Activated naive CD8-positive, alpha-beta T cell treated with anti-CD3 and anti-CD28 coated beads, Interleukin-2, amount 10 ng/mL, durations not matched to agents 7 days and 5 days (primary cell): ENCODE results near the gene TYW5. TPM values are rescaled to one million over a fixed set of nuclear protein-coding genes. Genes with fewer than 3 reads are reported as not detected.

ENCODE experiments used
- ATAC-seq: fragments of 150-1000 bp; cut with Tn5 transposase; one replicate; pipeline ENCODE4 v1.10.0; 2021; ENCODE audit warnings: low read depth, moderate library complexity
- POLR2A ChIA-PET: fragments of 350-600 bp; sonication (Branson Sonifier 250); formaldehyde crosslinking; loops from one replicate; lab custom pipeline; 2021; ENCODE audit warnings: antibody characterized with exemption; lab: Charles Lee
- DNase-seq: peaks from one replicate; pipeline ENCODE4 v3.0.0; 2021
- H3K27ac Mint-ChIP-seq: one replicate; pipeline ENCODE4 v1.8.0; 2022; ENCODE audit warnings: mild to moderate bottlenecking, mixed read lengths
- H3K27me3 Mint-ChIP-seq: one replicate; pipeline ENCODE4 v1.8.0; 2022; ENCODE audit warnings: mild to moderate bottlenecking, moderate library complexity, mixed read lengths
- H3K36me3 Mint-ChIP-seq: one replicate; pipeline ENCODE4 v1.8.0; 2021; ENCODE audit warnings: mild to moderate bottlenecking, mixed read lengths
- H3K4me1 Mint-ChIP-seq: one replicate; pipeline ENCODE4 v1.8.0; 2021; ENCODE audit warnings: mixed read lengths
- H3K4me3 Mint-ChIP-seq: one replicate; pipeline ENCODE4 v1.8.0; 2022; ENCODE audit warnings: mild to moderate bottlenecking, moderate library complexity, mixed read lengths
- H3K9me3 Mint-ChIP-seq: one replicate; pipeline ENCODE4 v1.8.0; 2021; ENCODE audit warnings: mixed read lengths
- total RNA-seq, 2 experiments: library from RNA; stranded (reverse); gene quantifications; one replicate each; pipeline ENCODE4 v1.2.3, GENCODE V29; 2021

The TYW5 gene, protein sequence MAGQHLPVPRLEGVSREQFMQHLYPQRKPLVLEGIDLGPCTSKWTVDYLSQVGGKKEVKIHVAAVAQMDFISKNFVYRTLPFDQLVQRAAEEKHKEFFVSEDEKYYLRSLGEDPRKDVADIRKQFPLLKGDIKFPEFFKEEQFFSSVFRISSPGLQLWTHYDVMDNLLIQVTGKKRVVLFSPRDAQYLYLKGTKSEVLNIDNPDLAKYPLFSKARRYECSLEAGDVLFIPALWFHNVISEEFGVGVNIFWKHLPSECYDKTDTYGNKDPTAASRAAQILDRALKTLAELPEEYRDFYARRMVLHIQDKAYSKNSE
- 10 to 100 TPM in 1 of 2 experiments, 1 to 10 TPM in 1; 9.3 to 10.0 TPM for total RNA-seq

DNA sequence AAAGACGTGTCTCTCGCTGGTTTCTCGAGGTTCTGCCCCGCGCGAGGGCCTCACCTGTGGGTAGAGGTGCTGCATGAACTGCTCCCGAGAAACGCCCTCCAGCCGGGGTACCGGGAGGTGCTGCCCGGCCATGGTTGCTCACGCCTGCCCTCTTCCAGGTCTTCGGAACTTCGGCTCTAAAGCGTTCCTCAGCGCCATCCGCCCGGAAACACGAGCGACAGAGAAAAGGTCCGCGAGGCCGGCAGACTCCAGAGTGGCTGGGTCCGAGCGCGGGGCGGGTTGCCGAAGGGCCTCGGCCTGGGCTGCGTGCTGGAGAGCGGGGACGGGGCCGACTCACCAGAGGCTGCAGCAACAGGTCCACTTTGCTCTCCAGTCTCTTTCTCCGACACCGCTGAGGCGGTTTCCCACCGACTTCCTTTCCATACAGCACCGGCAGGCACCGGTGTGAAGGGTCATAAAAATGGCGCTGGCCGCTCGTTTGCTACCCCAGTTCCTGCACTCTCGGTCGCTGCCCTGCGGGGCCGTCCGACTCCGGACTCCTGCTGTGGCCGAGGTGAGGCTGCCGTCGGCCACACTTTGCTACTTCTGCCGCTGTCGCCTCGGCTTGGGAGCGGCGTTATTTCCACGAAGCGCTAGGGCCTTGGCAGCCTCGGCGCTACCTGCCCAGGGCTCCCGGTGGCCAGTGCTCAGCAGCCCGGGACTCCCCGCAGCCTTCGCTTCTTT, at the start of gene TYW5, which contains the start of gene MAIP1:
Gene TYW5 (minus strand): TSS at position 153 of the 723 bp plus-strand sequence. CDS start 21 bp downstream, at position 132.
Gene MAIP1 (plus strand): TSS at position 244 of the 723 bp plus-strand sequence. CDS start 217 bp downstream, at position 461.
- ATAC-seq (peak; percentile 84), DNase-seq (peak; percentile 83)
- POLR2A ChIA-PET: interaction anchor here (0.7 to 1.0 kb wide), 2 partner anchors 8 to 43 kb away, joined by 3 read pairs; no protein-coding TSS in a partner anchor
- Mint-ChIP-seq H3K27me3 (no peaks in the 10 kb centered on the region), H3K27ac (peak within 1 kb of the TSS; percentile 86), H3K36me3 (peaks cover 4% of the 10 kb centered on the region), H3K9me3 (no peaks in the 10 kb centered on the region), H3K4me1 (peaks cover 40% of the 10 kb centered on the region), H3K4me3 (peak within 1 kb of the TSS; percentile 92)

DNA sequence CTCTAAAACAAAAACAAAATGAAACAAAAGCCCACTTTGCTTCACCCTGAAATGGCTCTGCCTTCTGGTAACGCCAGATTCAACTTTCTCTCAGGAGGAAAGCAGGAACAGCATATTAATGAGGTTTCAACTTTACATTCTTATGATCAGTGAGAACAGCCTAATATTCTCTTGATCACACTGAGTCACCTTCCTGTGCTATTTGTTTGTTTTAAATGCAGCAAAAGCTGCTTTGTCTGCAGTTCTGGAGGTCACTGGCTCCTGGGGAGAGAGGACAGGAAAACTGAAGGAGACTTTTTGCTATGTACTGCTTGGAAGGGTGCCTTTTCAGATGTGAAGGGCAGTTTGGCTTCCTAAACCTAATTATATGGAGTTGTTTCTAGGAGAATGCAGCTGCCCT, 48.2 kb upstream of the TYW5 start:
- ATAC-seq: no peak
- Mint-ChIP-seq H3K36me3 (no peaks in the 10 kb centered on the region), H3K4me3 (no peak overlapping the region), H3K27ac (no peak overlapping the region), H3K27me3 (peaks cover 21% of the 10 kb centered on the region), H3K9me3 (peaks cover 2% of the 10 kb centered on the region), H3K4me1 (no peaks in the 10 kb centered on the region)
- no peak for DNase-seq
- POLR2A ChIA-PET: no interaction called here

DNA sequence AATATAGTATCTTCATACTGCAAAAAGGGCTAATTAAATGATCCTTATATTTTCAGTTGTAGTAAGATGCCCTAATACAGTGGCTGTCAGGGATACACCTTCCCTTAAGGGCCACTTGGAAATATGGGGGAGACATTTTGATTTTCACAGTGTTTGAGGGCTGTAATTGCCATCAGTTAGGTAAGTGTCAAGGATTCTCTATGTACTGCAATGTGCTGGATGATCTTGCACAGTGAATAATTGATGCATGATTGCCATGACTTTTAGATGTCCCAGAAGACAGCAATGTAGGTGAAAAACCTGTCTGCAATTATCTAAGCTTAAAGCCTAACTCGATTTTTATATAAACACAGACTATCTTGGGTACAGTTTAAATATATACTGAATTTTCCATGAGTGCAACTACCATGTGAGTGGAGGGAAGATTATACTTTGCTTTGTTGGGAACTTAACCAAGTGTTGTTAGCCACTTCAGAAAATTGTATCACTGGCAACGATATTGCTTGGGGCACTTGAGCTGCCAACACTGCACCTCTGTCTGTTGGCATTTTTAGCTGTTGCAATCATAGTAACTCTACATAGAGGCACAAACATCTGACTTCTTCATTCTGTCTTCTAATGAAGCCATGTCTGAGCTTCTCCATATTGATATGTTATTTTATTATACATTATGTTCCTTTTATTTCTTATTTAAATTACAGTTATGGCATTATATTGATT, 45.3 kb upstream of the TYW5 start:
- no peak overlapping the region for H3K27ac Mint-ChIP-seq
- POLR2A ChIA-PET: no interaction called here
- no peaks in the 10 kb centered on the region for H3K36me3 Mint-ChIP-seq
- no peak for DNase-seq
- peaks cover 12% of the 10 kb centered on the region for H3K27me3 Mint-ChIP-seq
- H3K4me3 Mint-ChIP-seq: no peak overlapping the region
- H3K4me1 Mint-ChIP-seq: no peaks in the 10 kb centered on the region
- H3K9me3 Mint-ChIP-seq: peaks cover 2% of the 10 kb centered on the region
- ATAC-seq: no peak

DNA sequence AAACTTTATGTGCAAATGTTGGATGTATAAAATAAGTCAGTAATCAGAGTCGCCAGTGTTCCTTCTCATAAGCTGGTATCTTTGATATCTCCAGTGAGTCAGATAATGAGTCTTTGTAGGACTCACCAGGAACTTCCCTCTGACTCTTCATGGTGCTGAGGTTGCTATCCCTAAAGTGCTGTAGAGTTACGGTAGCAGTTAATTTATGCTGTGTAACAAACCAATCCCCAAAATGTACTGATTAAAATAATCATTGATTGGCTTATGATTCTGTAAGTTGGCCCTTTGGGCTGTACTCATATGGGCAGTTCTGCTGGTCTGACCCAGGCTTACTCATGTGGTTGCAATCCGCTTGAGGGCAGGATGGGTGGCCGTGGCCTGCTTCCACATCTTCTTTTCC, 43.9 kb upstream of the TYW5 start:
- H3K4me3 Mint-ChIP-seq: no peak overlapping the region
- H3K27me3 Mint-ChIP-seq: peaks cover 3% of the 10 kb centered on the region
- DNase-seq (no peak), ATAC-seq (no peak)
- H3K9me3 Mint-ChIP-seq: no peaks in the 10 kb centered on the region
- H3K27ac Mint-ChIP-seq: no peak overlapping the region
- no peaks in the 10 kb centered on the region for H3K4me1 Mint-ChIP-seq
- H3K36me3 Mint-ChIP-seq: no peaks in the 10 kb centered on the region
- POLR2A ChIA-PET: no interaction called here

DNA sequence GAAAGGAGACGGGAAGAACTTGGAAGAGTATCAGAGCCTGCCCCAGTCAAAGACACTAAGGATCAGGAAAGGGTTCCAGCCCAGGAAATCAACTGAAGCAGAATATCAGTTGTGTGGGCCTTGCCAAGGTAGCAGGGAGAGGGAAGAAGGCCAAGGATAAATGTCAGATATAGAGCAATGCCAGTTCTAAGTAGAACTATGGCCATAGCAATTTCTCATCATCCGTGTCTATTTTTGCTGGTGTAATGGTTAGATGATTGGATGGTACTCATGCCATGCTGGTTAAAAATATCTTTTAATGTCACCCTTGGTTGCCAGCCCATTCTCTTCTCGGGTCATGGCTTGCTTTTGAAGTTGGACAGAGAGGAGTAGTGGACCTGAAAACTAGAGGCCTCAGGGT, 42.0 kb upstream of the TYW5 start:
- H3K27me3 Mint-ChIP-seq: peaks cover 3% of the 10 kb centered on the region
- H3K36me3 Mint-ChIP-seq: no peaks in the 10 kb centered on the region
- DNase-seq (no peak), ATAC-seq (no peak)
- no peak overlapping the region for H3K4me3 Mint-ChIP-seq
- H3K4me1 Mint-ChIP-seq: no peaks in the 10 kb centered on the region
- no peaks in the 10 kb centered on the region for H3K9me3 Mint-ChIP-seq
- POLR2A ChIA-PET: no interaction called here
- H3K27ac Mint-ChIP-seq: no peak overlapping the region

DNA sequence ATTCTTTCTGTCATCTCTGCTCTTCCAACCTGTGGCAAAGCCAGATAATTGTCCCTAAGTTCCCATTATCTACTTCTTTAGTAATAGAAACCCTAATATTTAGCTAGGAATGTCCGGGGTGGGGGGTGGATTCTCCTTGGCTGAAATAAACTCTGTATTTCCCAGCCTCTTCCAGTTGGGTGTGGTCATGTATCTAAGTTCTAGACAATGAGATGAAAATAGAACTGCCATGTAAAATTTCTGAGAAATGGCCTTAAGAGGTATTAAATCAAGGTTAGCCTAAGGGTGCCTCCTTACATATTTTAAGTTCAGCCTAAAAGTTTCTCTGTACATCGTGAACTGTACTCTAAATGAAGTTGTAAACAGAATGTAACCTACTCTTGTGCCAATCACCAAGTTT, 39.6 kb upstream of the TYW5 start:
- POLR2A ChIA-PET: interaction anchor here (0.6 kb wide), 1 partner anchor 10 kb away, joined by 3 read pairs; no protein-coding TSS in a partner anchor
- H3K27me3 Mint-ChIP-seq: no peaks in the 10 kb centered on the region
- H3K27ac Mint-ChIP-seq: no peak overlapping the region
- no peaks in the 10 kb centered on the region for H3K9me3 Mint-ChIP-seq
- no peak overlapping the region for H3K4me3 Mint-ChIP-seq
- ATAC-seq: no peak
- no peaks in the 10 kb centered on the region for H3K4me1 Mint-ChIP-seq
- H3K36me3 Mint-ChIP-seq: no peaks in the 10 kb centered on the region
- no peak for DNase-seq

DNA sequence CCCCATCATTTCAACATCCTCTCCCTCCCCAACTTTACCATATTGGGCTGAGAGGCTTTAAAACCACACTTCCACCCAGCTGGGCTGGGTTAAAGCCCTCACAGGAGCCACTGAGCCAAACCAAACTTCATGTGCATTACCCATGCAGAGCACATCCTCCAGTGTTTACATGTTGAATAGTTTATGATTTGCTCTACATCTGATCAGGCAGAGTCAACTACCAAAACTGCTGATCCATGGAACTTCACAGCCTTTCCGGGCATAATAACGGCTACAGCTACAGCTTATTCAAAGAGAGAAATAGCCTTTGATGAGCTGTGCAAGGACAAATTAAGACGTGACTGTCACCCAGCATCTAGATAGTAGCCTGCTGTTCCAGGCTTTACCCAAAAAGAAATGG, 39.1 kb upstream of the TYW5 start:
- Mint-ChIP-seq H3K27me3 (no peaks in the 10 kb centered on the region), H3K9me3 (no peaks in the 10 kb centered on the region), H3K36me3 (no peaks in the 10 kb centered on the region), H3K4me1 (no peaks in the 10 kb centered on the region), H3K27ac (no peak overlapping the region), H3K4me3 (no peak overlapping the region)
- POLR2A ChIA-PET: interaction anchor here (0.6 kb wide), 1 partner anchor 9 kb away, joined by 3 read pairs; no protein-coding TSS in a partner anchor
- no peak for ATAC-seq
- DNase-seq: no peak

DNA sequence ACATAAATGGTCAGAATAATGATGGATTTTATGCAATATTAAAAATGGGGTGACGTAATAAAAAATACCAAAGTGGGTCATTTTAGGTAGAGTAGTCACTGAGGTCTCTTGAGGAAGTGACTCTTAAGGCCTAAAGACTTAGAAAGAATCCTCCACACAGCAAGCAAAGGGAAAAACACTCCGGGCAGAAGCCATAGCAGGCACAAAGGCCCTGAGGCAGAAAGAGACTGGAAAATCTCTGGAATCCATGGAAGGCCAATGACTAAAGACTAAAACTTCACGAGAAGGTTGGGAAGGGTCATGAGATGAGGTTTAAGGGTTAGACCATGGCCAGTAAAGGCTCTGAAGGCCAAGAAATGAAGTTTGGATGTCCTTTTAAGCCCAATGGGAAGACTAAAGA, 37.0 kb upstream of the TYW5 start:
- Mint-ChIP-seq H3K4me1 (no peaks in the 10 kb centered on the region), H3K27ac (no peak overlapping the region), H3K27me3 (no peaks in the 10 kb centered on the region), H3K36me3 (no peaks in the 10 kb centered on the region), H3K4me3 (no peak overlapping the region), H3K9me3 (no peaks in the 10 kb centered on the region)
- POLR2A ChIA-PET: no interaction called here
- ATAC-seq (no peak), DNase-seq (no peak)

DNA sequence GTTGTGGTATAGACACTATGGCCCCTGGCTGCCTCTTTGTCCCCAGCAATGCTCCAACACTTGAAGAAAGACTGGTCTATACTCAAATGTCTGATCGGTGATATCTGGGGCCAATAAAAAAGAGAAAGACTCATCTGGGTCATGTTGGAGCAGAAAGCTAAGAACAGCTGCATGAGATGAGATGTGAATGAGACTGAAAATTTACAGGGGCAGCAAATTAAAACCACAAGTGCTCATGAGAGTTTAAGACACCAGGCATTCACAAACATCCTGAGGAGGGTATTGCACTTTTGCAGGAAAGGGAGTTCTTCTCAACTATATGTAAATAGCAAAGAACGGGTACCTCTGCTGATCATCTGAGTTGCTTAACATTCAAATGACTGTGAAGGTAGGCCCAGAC, 36.4 kb upstream of the TYW5 start:
- Mint-ChIP-seq H3K9me3 (no peaks in the 10 kb centered on the region), H3K36me3 (no peaks in the 10 kb centered on the region), H3K4me3 (no peak overlapping the region), H3K27me3 (no peaks in the 10 kb centered on the region), H3K4me1 (no peaks in the 10 kb centered on the region), H3K27ac (no peak overlapping the region)
- POLR2A ChIA-PET: no interaction called here
- DNase-seq (no peak), ATAC-seq (no peak)

DNA sequence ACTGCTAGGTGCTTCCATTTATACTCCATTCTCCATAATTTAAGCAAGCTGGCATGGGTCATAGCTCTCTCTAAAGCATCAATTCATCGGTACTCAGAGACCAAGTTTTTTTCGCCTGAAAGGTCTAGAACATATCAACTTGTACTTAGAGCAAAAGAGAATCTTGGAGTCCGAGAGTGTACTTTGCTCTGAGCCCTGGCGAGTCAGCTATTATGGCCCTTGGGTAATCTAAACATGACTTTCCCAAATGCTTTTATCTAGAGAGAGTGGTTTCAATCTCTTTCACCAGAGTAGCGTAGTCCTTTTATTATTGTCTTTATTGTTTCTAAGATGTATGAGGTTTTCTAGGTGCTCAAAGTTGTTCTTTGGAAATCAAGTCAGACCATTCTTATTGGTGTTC, 34.5 kb upstream of the TYW5 start:
- POLR2A ChIA-PET: no interaction called here
- no peak for ATAC-seq
- no peak for DNase-seq
- H3K9me3 Mint-ChIP-seq: peaks cover 1% of the 10 kb centered on the region
- no peaks in the 10 kb centered on the region for H3K27me3 Mint-ChIP-seq
- H3K4me3 Mint-ChIP-seq: no peak overlapping the region
- no peak overlapping the region for H3K27ac Mint-ChIP-seq
- H3K36me3 Mint-ChIP-seq: no peaks in the 10 kb centered on the region
- peaks cover 5% of the 10 kb centered on the region for H3K4me1 Mint-ChIP-seq

DNA sequence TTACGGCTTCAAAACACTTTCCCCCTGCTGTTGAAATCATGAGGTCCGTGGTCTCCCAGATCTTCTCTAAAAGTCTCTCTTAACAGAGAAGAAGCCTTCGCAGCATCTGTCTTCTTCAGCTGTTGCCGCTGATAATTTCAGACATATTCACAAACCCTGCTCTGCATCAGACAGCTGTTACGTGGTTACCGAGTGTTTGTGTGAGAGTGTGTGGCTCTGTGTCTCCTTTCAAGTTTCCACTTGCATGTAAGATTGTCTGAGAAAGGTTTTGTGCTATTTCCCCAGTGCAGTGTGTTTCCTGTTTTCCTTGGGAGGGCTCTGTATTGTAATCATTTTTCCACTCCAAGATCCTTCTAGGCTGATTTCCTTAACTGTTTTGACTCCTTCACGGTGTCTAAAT, 32.9 kb upstream of the TYW5 start:
- ATAC-seq (no peak), DNase-seq (no peak)
- Mint-ChIP-seq H3K9me3 (peaks cover 1% of the 10 kb centered on the region), H3K27me3 (no peaks in the 10 kb centered on the region), H3K4me1 (peaks cover 5% of the 10 kb centered on the region), H3K27ac (no peak overlapping the region), H3K4me3 (no peak overlapping the region), H3K36me3 (no peaks in the 10 kb centered on the region)
- POLR2A ChIA-PET: no interaction called here

DNA sequence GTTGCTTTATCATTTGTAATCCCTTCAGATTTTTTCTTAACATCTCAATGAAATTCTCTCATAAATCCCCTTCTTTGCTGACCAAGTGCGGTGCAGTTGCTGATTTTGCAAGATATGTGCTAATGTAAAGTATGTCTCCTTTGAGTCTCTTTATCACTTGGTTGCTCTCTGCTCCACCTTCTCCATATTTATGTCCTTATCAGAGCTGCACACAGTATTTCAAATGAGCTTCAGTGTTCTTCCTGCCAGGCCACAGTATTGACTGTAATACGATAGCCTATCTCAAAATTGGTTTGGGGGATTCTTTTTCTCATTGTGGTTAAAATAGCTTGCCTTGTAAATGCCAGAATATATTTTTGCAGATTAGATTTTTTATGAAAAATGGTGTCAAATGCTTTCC, 32.3 kb upstream of the TYW5 start:
- H3K27me3 Mint-ChIP-seq: no peaks in the 10 kb centered on the region
- peaks cover 5% of the 10 kb centered on the region for H3K4me1 Mint-ChIP-seq
- DNase-seq (no peak), ATAC-seq (no peak)
- peaks cover 1% of the 10 kb centered on the region for H3K9me3 Mint-ChIP-seq
- no peak overlapping the region for H3K27ac Mint-ChIP-seq
- POLR2A ChIA-PET: no interaction called here
- H3K4me3 Mint-ChIP-seq: no peak overlapping the region
- no peaks in the 10 kb centered on the region for H3K36me3 Mint-ChIP-seq

DNA sequence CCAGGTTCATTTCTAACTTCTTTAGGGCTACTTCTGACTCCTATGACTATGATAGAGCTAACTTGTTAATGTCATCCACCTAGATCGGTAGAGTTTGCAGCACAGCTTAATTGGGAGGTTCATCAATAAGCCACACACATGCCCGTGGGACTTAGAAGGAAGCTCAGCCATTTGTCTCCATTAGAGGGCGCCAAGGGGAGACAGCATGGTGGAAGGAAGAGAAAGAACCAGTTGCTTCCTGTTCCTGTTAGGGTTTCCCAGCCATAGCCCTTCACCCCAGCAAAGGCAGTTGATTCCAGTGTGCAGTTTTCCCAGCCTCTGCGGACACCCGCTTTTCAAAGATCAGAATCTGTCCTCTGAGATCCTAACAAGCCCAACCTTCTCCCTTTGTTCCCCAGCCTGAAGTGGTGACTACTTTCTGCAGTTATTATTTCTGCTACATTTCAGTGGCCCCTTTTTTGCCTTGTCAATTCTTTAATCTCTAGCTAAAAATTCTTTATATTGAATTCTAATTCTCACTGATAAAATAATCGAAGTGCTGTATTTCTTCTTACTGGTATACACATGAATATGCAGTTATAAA, 30.4 kb upstream of the TYW5 start:
- POLR2A ChIA-PET: interaction anchor here (0.6 to 0.9 kb wide), 2 partner anchors 9 to 482 kb away, joined by 3 to 4 read pairs; no protein-coding TSS in a partner anchor
- ATAC-seq: peak; percentile 83
- H3K36me3 Mint-ChIP-seq: no peaks in the 10 kb centered on the region
- H3K4me3 Mint-ChIP-seq: no peak overlapping the region
- no peaks in the 10 kb centered on the region for H3K27me3 Mint-ChIP-seq
- H3K9me3 Mint-ChIP-seq: peaks cover 1% of the 10 kb centered on the region
- peak; percentile 40 for DNase-seq
- no peak overlapping the region for H3K27ac Mint-ChIP-seq
- peaks cover 5% of the 10 kb centered on the region for H3K4me1 Mint-ChIP-seq
